Transverse colon (tissue), 4 donors: ENCODE measurements around the gene PDE6D. TPM values are rescaled to one million over a fixed set of nuclear protein-coding genes. Genes with fewer than 3 reads are reported as not detected.

Experiments
- DNase-seq: peaks from one replicate; pipeline ENCODE4 v3.0.0-alpha.2; 2019
- H3K27ac ChIP-seq, 4 donors: fragments of 200-600 bp; sonication (generic); 2 replicates each; pipeline ENCODE4 v1.5.1; 2016 to 2018; ENCODE audit warnings: inconsistent platforms in 4 of 4
- H3K27me3 ChIP-seq: fragments of 200-600 bp; sonication (generic); 2 replicates; pipeline ENCODE4 v1.5.1; 2017; ENCODE audit warnings: inconsistent platforms
- H3K36me3 ChIP-seq, 4 donors: fragments of 200-600 bp; sonication (generic); 2 replicates each; pipeline ENCODE4 v1.5.1; 2017 to 2019; ENCODE audit warnings: inconsistent platforms in 4 of 4
- H3K4me1 ChIP-seq, 4 donors: fragments of 200-600 bp; sonication (generic); 2 replicates each; pipeline ENCODE4 v1.5.1; 2017 to 2020; ENCODE audit warnings: inconsistent platforms in 4 of 4
- H3K4me3 ChIP-seq, 4 donors: fragments of 200-600 bp; sonication (generic); 1 replicate in 1 of 4; 2 replicates in 3 of 4; pipeline versions ENCODE4 v1.5.1 to v1.6.1; 2017 to 2019; ENCODE audit warnings: inconsistent platforms in 4 of 4
- H3K9me3 ChIP-seq, 2 donors: fragments of 200-600 bp; sonication (generic); 2 replicates each; pipeline ENCODE4 v1.5.1; 2017 to 2019; ENCODE audit warnings: inconsistent platforms in 2 of 2
- EP300 ChIP-seq: sonication (generic); formaldehyde crosslinking; IDR thresholded peaks from one replicate; pipeline ENCODE4 v1.6.1; 2017; ENCODE audit warnings: antibody characterized with exemption, low read depth
- POLR2A ChIP-seq: fragments of 450-650 bp; IDR thresholded peaks from one replicate; pipeline ENCODE4 v1.6.1; 2016; ENCODE audit warnings: antibody characterized with exemption, mild to moderate bottlenecking, moderate library complexity
- POLR2AphosphoS5 ChIP-seq, 3 donors: sonication (generic); formaldehyde crosslinking; IDR thresholded peaks; one replicate each; pipeline ENCODE4 v1.6.1; 2016; ENCODE audit warnings: antibody characterized with exemption in 3 of 3
- WGBS, 2 donors: methylation state at CpG; one replicate each; pipeline ENCODE4 v1.1.5; 2018; ENCODE audit warnings: low coverage in 1 of 2; 5-methylcytosine and 5-hydroxymethylcytosine counted together
- in situ Hi-C, 4 donors: fragments of 200-750 bp; cut with MboI; loops; one replicate each; pipeline versions ENCODE4 v1.15.0 to v1.15.1; 2017; ENCODE audit warnings: low sequenced_read_pairs in 3 of 4, low pct_ligation_motif_present in 1 of 4, low pct_unique_long_range_greater_than_20kb in 1 of 4
- intact Hi-C: fragments of 100-400 bp; cut with DNase I; formaldehyde crosslinking; loops from one replicate; pipeline ENCODE4 v1.15.1; 2023; ENCODE audit warnings: low total_unique reads
- total RNA-seq, 4 donors: library from RNA; depleted of rRNA; stranded (reverse); fragments of >200 nt; gene quantifications; one replicate each; pipeline ENCODE4 v1.1.0, GENCODE V29; 2016
- TF ChIP-seq, protein P1 (sequence below), 5 experiments: fragments of 200-600 bp in 3 of 5; fragments of 450-650 bp in 2 of 5; sonication (generic) in 3 of 5; IDR thresholded peaks; 1 replicate in 2 of 5; 2 replicates in 3 of 5; pipeline ENCODE4 v1.5.1; 2016 to 2017; ENCODE audit warnings: antibody characterized with exemption in 5 of 5, inconsistent platforms in 3 of 5, mild to moderate bottlenecking in 2 of 5, moderate library complexity in 1 of 5

The PDE6D gene
- total RNA-seq, 4 donors from 2014 or later, result 4.8 to 34.1 (median 20.7) TPM

DNA sequence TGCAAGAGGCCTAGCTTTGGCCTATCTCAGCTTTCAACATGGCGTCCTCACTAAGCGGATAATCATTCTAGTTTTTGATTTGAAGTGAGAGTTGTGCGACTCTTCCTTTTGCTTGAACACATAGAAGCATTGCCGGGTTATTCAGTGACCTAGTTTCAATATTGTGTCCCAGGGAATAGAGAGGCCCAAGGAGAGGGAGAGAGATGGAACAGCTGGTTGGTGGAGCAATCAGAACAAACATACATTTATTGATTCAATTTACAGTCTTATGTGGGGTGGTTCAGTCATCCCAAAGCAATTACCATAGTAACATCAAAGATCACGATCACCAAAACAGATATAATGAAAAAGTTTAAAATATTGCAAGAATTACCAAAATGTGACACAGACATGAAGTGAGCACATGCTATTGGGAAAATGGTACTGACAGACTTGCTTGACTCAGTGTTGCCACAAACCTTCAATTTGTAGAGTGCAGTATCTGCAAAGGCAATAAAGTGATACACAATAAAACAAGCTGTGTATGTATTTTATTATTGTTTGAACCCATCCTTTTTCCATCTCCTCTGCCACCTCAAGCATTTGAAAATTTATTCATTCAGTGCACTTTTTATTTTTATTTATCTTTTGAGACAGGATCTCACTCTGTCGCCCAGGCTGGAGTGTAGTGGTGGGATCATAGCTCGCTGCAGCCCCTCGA, 35.4 kb upstream of the PDE6D start:
- Histone ChIP-seq H3K27ac (peak overlapping the region in 1 of 4 donors; percentile 42), H3K36me3 (peaks cover 0 to 4% (median 0%) of the 10 kb centered on the region in 4 donors), H3K4me3 (no peak overlapping the region), H3K9me3 (no peaks in the 10 kb centered on the region), H3K27me3 (no peaks in the 10 kb centered on the region), H3K4me1 (no peaks in the 10 kb centered on the region)
- no peak for DNase-seq
- intact Hi-C loops (no loop called here), in situ Hi-C loops (no loop called here)
- 83 to 87% methylated on average over 7 to 8 of the region's 8 CpGs for WGBS, 2 donors
- TF ChIP-seq, protein P1, sequence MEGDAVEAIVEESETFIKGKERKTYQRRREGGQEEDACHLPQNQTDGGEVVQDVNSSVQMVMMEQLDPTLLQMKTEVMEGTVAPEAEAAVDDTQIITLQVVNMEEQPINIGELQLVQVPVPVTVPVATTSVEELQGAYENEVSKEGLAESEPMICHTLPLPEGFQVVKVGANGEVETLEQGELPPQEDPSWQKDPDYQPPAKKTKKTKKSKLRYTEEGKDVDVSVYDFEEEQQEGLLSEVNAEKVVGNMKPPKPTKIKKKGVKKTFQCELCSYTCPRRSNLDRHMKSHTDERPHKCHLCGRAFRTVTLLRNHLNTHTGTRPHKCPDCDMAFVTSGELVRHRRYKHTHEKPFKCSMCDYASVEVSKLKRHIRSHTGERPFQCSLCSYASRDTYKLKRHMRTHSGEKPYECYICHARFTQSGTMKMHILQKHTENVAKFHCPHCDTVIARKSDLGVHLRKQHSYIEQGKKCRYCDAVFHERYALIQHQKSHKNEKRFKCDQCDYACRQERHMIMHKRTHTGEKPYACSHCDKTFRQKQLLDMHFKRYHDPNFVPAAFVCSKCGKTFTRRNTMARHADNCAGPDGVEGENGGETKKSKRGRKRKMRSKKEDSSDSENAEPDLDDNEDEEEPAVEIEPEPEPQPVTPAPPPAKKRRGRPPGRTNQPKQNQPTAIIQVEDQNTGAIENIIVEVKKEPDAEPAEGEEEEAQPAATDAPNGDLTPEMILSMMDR (IDR thresholded peaks at IDR 0.05), result no peak
- no peak for TF ChIP-seq POLR2A
- TF ChIP-seq POLR2AphosphoS5 (IDR thresholded peaks at IDR 0.05), result no peak
- TF ChIP-seq EP300, result no peak

DNA sequence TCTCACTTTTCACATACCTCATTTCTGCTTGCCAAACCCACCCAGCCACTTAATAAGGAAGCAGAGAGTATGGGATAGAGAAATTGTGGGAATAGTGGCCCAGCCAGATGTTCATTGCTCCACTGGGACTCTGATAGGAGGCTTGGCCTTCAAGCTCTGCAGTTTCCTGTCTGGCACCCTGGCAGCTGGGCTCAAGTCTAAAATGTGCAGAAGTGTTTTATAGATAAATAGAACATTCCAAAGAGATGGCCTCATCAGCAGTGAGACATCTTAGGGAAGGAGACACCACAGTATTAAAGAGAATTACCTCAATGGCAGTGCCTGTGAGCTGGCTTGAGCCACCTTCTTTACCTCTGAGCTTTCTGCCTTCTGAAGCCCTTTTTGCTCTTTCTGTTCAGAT, 29.8 kb upstream of the PDE6D start:
- H3K27me3 ChIP-seq, result no peaks in the 10 kb centered on the region
- H3K9me3 ChIP-seq, result no peaks in the 10 kb centered on the region
- H3K27ac ChIP-seq, result no peak overlapping the region
- H3K4me1 ChIP-seq, result no peaks in the 10 kb centered on the region
- peaks cover 0 to 16% (median 8%) of the 10 kb centered on the region in 4 donors for H3K36me3 ChIP-seq
- DNase-seq, result no peak
- intact Hi-C loops (no loop called here), in situ Hi-C loops (no loop called here)
- no peak for TF ChIP-seq EP300
- TF ChIP-seq, protein P1 (IDR thresholded peaks at IDR 0.05), result no peak
- TF ChIP-seq POLR2AphosphoS5 (IDR thresholded peaks at IDR 0.05), result no peak
- no peak for TF ChIP-seq POLR2A
- no peak overlapping the region for H3K4me3 ChIP-seq

DNA sequence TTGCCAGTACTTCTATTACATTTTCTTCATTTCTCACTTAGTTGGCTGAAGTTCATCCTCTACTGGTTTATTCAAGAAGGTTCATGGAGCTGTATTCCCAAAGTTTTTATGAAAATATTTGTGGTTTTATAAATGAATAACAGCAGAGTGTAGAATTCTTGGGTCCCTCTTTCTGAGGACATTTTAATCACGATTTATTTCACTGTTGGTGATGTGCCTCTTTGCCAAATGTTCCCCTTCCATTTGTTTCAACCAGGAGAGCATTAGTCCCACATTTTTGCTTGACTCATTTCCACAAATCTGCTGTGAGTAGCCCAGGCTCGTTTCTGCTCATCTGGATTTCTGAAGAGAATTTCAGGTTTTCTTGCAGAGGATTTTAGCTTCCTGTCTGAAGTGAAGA, 25.9 kb upstream of the PDE6D start:
- Histone ChIP-seq H3K36me3 (peaks cover 0 to 26% (median 12%) of the 10 kb centered on the region in 4 donors), H3K4me1 (no peaks in the 10 kb centered on the region), H3K27me3 (no peaks in the 10 kb centered on the region), H3K9me3 (no peaks in the 10 kb centered on the region), H3K4me3 (no peak overlapping the region), H3K27ac (no peak overlapping the region)
- no peak for DNase-seq
- 86 to 88% methylated on average over 2 of the region's 2 CpGs for WGBS, 2 donors
- TF ChIP-seq POLR2AphosphoS5 (IDR thresholded peaks at IDR 0.05), result no peak
- in situ Hi-C loops (no loop called here), intact Hi-C loops (no loop called here)

DNA sequence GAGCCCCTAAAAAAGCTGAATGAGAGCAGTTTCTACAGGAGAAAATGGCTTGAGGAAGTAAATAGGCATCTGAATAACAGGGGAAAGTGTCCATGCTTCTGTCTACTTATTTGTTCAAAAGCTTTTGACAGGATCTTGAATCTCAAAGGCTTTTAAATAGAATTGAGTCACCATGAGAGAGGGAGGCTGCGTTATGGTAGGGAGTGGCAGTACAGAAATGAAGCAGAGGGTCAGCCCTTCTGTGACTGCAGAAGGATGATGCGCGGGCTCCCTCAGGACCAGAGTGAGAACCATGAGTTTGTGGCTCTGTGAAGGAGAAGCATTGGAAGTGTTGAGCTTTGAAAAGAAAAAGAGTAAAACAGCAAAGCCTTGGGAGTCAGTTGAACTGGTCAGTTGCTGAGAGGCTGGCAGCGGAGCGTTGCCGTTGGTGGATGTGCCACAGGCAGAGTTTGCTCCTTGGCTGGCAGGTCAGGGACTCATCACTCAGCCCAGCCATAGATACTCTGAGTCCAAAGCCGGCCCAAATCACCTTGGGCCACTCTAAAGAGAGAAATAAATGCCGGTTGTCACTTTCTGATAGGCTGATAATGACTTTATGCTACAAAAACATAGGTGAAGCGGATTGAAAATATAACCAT, 22.5 kb upstream of the PDE6D start:
- Histone ChIP-seq H3K27ac (no peak overlapping the region), H3K36me3 (peaks cover 0 to 38% (median 13%) of the 10 kb centered on the region in 4 donors), H3K4me1 (peaks cover 0 to 3% (median 0%) of the 10 kb centered on the region in 4 donors), H3K27me3 (no peaks in the 10 kb centered on the region), H3K9me3 (no peaks in the 10 kb centered on the region), H3K4me3 (no peak overlapping the region)
- no peak for TF ChIP-seq POLR2A
- no peak for TF ChIP-seq EP300
- TF ChIP-seq, protein P1 (IDR thresholded peaks at IDR 0.05), result no peak
- TF ChIP-seq POLR2AphosphoS5 (IDR thresholded peaks at IDR 0.05), result no peak
- 90 to 98% methylated on average over 8 to 9 of the region's 9 CpGs for WGBS, 2 donors
- no peak for DNase-seq
- in situ Hi-C loops, result no loop called here
- intact Hi-C loops, result no loop called here
